B cell (primary cell): Measurements from ENCODE around the gene PFDN1. TPM values are rescaled to one million over a fixed set of nuclear protein-coding genes. Genes with fewer than 3 reads are reported as not detected.

ENCODE experiments used
- ATAC-seq: fragments of 200-7000 bp; cut with Tn5 transposase; one replicate; pipeline ENCODE4 v1.10.0; 2021; ENCODE audit warnings: low read depth, mild to moderate bottlenecking, moderate number of reproducible peaks, moderate library complexity
- CTCF ChIA-PET: fragments of 350-600 bp; sonication (Branson Sonifier 250); formaldehyde crosslinking; loops from one replicate; lab custom pipeline; 2021; ENCODE audit warnings: antibody characterized with exemption, inconsistent platforms; lab: Charles Lee
- POLR2A ChIA-PET: fragments of 350-600 bp; sonication (Branson Sonifier 250); formaldehyde crosslinking; loops from one replicate; lab custom pipeline; 2021; ENCODE audit warnings: antibody characterized with exemption; lab: Charles Lee
- DNase-seq: peaks from one replicate; pipeline ENCODE4 v3.0.0; 2013
- H2AFZ ChIP-seq: 2 replicates; pipeline ENCODE4 v1.6.1; 2012; ENCODE audit warnings: mild to moderate bottlenecking, low read depth, low read length; ENCODE audit not compliant: insufficient read depth, poor library complexity, severe bottlenecking
- H3K27ac ChIP-seq, 2 donors: 1 replicate in 1 of 2; 2 replicates in 1 of 2; pipeline ENCODE4 v1.5.1; 2012 to 2013; ENCODE audit warnings: low read length in 2 of 2, mild to moderate bottlenecking in 2 of 2, moderate library complexity in 1 of 2
- H3K27me3 ChIP-seq, 4 experiments: fragments of 200-600 bp in 1 of 4; sonication (generic) in 1 of 4; replicated peaks in 1 of 4; 1 replicate in 2 of 4; 2 replicates in 2 of 4; pipeline versions ENCODE4 v1.6.1 to v1.7.0; 2013 to 2016; ENCODE audit warnings: low read length in 3 of 4, mild to moderate bottlenecking in 2 of 4, mixed read lengths in 1 of 4, moderate library complexity in 1 of 4; ENCODE audit not compliant: insufficient read depth in 4 of 4, control insufficient read depth in 3 of 4; ENCODE audit errors: control extremely low read depth in 1 of 4
- H3K36me3 ChIP-seq, 2 experiments: replicated peaks in 1 of 2; 1 replicate in 1 of 2; 2 replicates in 1 of 2; pipeline versions ENCODE4 v1.6.1 to v1.7.1; 2013; ENCODE audit warnings: low read length in 1 of 2; ENCODE audit not compliant: insufficient read depth in 2 of 2, control insufficient read depth in 1 of 2; ENCODE audit errors: control extremely low read depth in 1 of 2, extremely low read depth in 1 of 2
- H3K4me1 ChIP-seq, 2 donors: fragments of 200-600 bp in 1 of 2; sonication (generic) in 1 of 2; 1 replicate in 1 of 2; 2 replicates in 1 of 2; pipeline versions ENCODE4 v1.5.1 to v1.6.1; 2013 to 2017; ENCODE audit warnings: low read length in 2 of 2; ENCODE audit not compliant: control insufficient read depth in 2 of 2, insufficient read depth in 2 of 2
- H3K4me2 ChIP-seq: replicated peaks from 2 replicates; pipeline ENCODE3; 2012; ENCODE audit warnings: mild to moderate bottlenecking, low read depth, low read length; ENCODE audit not compliant: poor library complexity, severe bottlenecking
- H3K4me3 ChIP-seq, 5 experiments: fragments of 200-600 bp in 1 of 5; sonication (generic) in 1 of 5; 1 replicate in 3 of 5; 2 replicates in 2 of 5; pipeline versions ENCODE4 v1.5.1 to v1.7.0; 2011 to 2016; ENCODE audit warnings: low read length in 4 of 5, mild to moderate bottlenecking in 4 of 5, low read depth in 2 of 5, control low read depth in 1 of 5, moderate library complexity in 1 of 5; ENCODE audit not compliant: insufficient read depth in 1 of 5; ENCODE audit errors: control extremely low read depth in 1 of 5, extremely low read depth in 1 of 5
- H3K79me2 ChIP-seq: fragments of 200-600 bp; sonication (generic); one replicate; pipeline ENCODE4 v1.6.0; 2016; ENCODE audit warnings: low read length; ENCODE audit not compliant: control insufficient read depth, insufficient read depth
- H3K9ac ChIP-seq: fragments of 200-600 bp; sonication (generic); 2 replicates; pipeline ENCODE4 v1.6.1; 2017; ENCODE audit warnings: mild to moderate bottlenecking, low read length, moderate library complexity
- H3K9me3 ChIP-seq, 3 donors: one replicate each; pipeline versions ENCODE4 v1.6.1 to v1.7.1; 2013; ENCODE audit warnings: low read length in 2 of 3; ENCODE audit not compliant: control insufficient read depth in 2 of 3, insufficient read depth in 1 of 3; ENCODE audit errors: control extremely low read depth in 1 of 3
- H4K20me1 ChIP-seq: 2 replicates; pipeline ENCODE4 v1.6.0; 2012; ENCODE audit warnings: mild to moderate bottlenecking, low read length; ENCODE audit not compliant: insufficient read depth, control insufficient read depth, poor library complexity, severe bottlenecking
- H3K27ac Mint-ChIP-seq: one replicate; pipeline ENCODE4 v1.8.0; 2021; ENCODE audit warnings: mixed read lengths
- H3K27me3 Mint-ChIP-seq: one replicate; pipeline ENCODE4 v1.8.0; 2021; ENCODE audit warnings: mixed read lengths
- H3K4me1 Mint-ChIP-seq: one replicate; pipeline ENCODE4 v1.8.0; 2021; ENCODE audit warnings: mixed read lengths
- H3K4me3 Mint-ChIP-seq: one replicate; pipeline ENCODE4 v1.8.0; 2021; ENCODE audit warnings: mixed read lengths
- H3K9me3 Mint-ChIP-seq: one replicate; pipeline ENCODE4 v1.8.0; 2022; ENCODE audit warnings: mixed read lengths; ENCODE audit not compliant: insufficient read depth
- EZH2 ChIP-seq: IDR thresholded peaks from 2 replicates; pipeline ENCODE4 v1.6.1; 2012; ENCODE audit warnings: borderline replicate concordance, low read depth, mild to moderate bottlenecking, moderate library complexity, low read length; ENCODE audit not compliant: insufficient read depth, poor library complexity, severe bottlenecking
- WGBS: methylation state at CpG from one replicate; pipeline ENCODE4 v1.1.5; 2013; ENCODE audit warnings: missing lambda C conversion rate; ENCODE audit not compliant: insufficient coverage; 5-methylcytosine and 5-hydroxymethylcytosine counted together
- intact Hi-C: fragments of 100-400 bp; cut with micrococcal nuclease; formaldehyde crosslinking; loops from one replicate; pipeline ENCODE4 v1.10.0; 2022
- polyA plus RNA-seq: library from polyadenylated mRNA; depleted of rRNA; stranded (reverse); fragments of >200 nt; gene quantifications from 2 replicates; pipeline ENCODE4 v1.2.3, GENCODE V29; 2012
- total RNA-seq, 2 donors: library from RNA; stranded (reverse); fragments of 120-200 nt in 1 of 2; gene quantifications; 1 replicate in 1 of 2; 2 replicates in 1 of 2; pipeline versions ENCODE4 v1.2.3 to v1.2.4, GENCODE V29; 2013 to 2022
- TF ChIP-seq, protein P1 (sequence below): fragments of 200-600 bp; IDR thresholded peaks from one replicate; pipeline ENCODE4 v1.8.0; 2022; ENCODE audit warnings: antibody characterized with exemption, mild to moderate bottlenecking

PFDN1 gene
- total and polyA plus RNA-seq, 2 donors (not counting 1 experiment from before 2014, with no cell fraction given): 30.3 to 31.2 TPM

DNA sequence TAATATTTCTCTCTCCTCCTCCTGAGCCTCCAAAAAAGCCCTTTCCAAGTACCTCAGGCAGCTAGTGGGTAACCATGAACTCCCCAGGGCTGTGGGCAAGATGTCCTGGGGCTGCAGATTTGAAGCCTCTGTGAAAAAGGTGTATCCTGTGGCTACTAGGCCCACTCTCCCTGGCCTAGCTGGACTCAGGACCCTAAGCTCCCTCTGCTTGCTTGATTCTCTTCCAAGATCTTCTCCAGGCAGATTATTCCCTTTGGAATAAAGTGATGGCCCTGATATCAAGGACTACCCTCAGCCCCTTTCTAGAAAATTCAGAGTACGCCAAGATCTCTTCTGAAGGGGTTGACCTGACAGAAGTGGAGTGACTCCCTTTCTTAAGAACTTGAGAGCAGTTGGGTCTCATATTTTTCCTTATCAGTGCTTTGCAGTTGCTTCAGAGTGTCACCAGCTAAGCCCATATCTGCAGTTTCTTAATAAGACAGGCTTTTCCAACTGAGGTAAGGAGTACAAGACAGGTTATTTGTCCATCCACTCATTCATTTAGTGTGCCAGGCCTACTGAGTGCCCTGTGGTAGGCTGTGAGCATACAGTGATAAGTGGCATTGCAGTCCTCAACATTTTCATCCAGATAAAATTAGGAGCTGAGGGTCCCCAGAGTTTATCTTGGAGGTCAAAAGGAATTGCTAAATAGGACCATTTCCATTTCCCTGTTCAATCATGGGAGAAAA, 85.4 kb downstream of the PFDN1 start:
- intact Hi-C loops: no loop called here
- H2AFZ ChIP-seq: no peak overlapping the region
- H3K27me3 ChIP-seq: no peaks in the 10 kb centered on the region
- TF ChIP-seq, protein P1, sequence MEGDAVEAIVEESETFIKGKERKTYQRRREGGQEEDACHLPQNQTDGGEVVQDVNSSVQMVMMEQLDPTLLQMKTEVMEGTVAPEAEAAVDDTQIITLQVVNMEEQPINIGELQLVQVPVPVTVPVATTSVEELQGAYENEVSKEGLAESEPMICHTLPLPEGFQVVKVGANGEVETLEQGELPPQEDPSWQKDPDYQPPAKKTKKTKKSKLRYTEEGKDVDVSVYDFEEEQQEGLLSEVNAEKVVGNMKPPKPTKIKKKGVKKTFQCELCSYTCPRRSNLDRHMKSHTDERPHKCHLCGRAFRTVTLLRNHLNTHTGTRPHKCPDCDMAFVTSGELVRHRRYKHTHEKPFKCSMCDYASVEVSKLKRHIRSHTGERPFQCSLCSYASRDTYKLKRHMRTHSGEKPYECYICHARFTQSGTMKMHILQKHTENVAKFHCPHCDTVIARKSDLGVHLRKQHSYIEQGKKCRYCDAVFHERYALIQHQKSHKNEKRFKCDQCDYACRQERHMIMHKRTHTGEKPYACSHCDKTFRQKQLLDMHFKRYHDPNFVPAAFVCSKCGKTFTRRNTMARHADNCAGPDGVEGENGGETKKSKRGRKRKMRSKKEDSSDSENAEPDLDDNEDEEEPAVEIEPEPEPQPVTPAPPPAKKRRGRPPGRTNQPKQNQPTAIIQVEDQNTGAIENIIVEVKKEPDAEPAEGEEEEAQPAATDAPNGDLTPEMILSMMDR: no peak
- TF ChIP-seq EZH2: no peak
- H3K9ac ChIP-seq: no peak overlapping the region
- H3K4me3 Mint-ChIP-seq: no peak overlapping the region
- ChIA-PET POLR2A (no interaction called here), CTCF (no interaction called here)
- H3K9me3 ChIP-seq: no peaks in the 10 kb centered on the region
- H3K4me2 ChIP-seq: no peak overlapping the region
- no peak overlapping the region for H3K27ac ChIP-seq
- H3K79me2 ChIP-seq: no peaks in the 10 kb centered on the region
- no peaks in the 10 kb centered on the region for H4K20me1 ChIP-seq
- H3K4me1 Mint-ChIP-seq: no peaks in the 10 kb centered on the region
- no peaks in the 10 kb centered on the region for H3K9me3 Mint-ChIP-seq
- H3K36me3 ChIP-seq: no peaks in the 10 kb centered on the region
- H3K4me1 ChIP-seq: no peaks in the 10 kb centered on the region
- WGBS: no CpG with 5 or more reads among the region's 1 CpG
- no peak for DNase-seq
- H3K27ac Mint-ChIP-seq: no peak overlapping the region
- no peaks in the 10 kb centered on the region for H3K27me3 Mint-ChIP-seq
- no peak for ATAC-seq
- no peak overlapping the region for H3K4me3 ChIP-seq

DNA sequence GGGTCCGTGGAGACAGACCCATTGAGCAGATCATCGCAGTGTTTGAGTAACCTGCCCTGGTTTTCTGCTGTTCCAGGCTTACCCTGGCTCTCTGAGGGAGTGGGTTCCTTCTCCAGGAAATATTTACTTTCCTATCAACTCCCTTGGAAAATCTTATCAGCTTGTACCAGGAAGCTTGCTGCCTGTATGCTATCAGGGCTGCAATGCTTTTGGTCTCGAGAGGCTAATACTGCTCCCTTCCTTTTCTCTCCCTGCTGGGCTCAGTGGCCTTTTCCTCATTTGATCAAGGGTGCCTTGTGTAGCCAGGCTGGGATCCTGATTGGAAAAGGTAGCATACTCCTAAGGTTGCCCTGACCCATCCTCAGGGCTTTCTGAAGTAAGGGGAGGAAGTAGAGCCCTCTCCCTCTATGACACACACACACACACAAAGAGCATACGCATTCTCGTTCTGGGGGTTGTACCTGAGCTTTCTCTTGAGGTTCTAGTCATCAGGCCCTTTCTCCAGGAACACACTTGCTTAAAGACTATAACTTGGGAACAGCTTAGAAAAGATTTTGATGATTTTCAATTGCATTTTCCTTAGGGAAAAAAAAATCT, 86.3 kb downstream of the PFDN1 start:
- no peak overlapping the region for H3K4me3 Mint-ChIP-seq
- no peak overlapping the region for H2AFZ ChIP-seq
- no peak overlapping the region for H3K4me2 ChIP-seq
- CTCF ChIA-PET: interaction anchor here (0.5 kb wide), 1 partner anchor 72 kb away, joined by 5 read pairs; no protein-coding TSS in a partner anchor
- no peaks in the 10 kb centered on the region for H4K20me1 ChIP-seq
- no peaks in the 10 kb centered on the region for H3K27me3 ChIP-seq
- POLR2A ChIA-PET: no interaction called here
- no peak overlapping the region for H3K9ac ChIP-seq
- no peak for DNase-seq
- no peaks in the 10 kb centered on the region for H3K79me2 ChIP-seq
- no peaks in the 10 kb centered on the region for H3K27me3 Mint-ChIP-seq
- no peaks in the 10 kb centered on the region for H3K36me3 ChIP-seq
- no peak overlapping the region for H3K27ac ChIP-seq
- no peaks in the 10 kb centered on the region for H3K4me1 Mint-ChIP-seq
- intact Hi-C loops: no loop called here
- H3K9me3 ChIP-seq: no peaks in the 10 kb centered on the region
- no peak for ATAC-seq
- H3K4me3 ChIP-seq: no peak overlapping the region
- no peaks in the 10 kb centered on the region for H3K9me3 Mint-ChIP-seq
- TF ChIP-seq EZH2: no peak
- TF ChIP-seq, protein P1: no peak
- H3K27ac Mint-ChIP-seq: no peak overlapping the region
- 100% methylated on average over 2 of the region's 5 CpGs for WGBS
- H3K4me1 ChIP-seq: no peaks in the 10 kb centered on the region
